Adipocyte (in vitro differentiated cells): ENCODE measurements around the gene CCL19.

Experiments used
- DNase-seq: peaks from one replicate; pipeline ENCODE4 v3.0.0-alpha.2; 2015; ENCODE audit warnings: low read depth
- H3K27me3 ChIP-seq: replicated peaks from 2 replicates; pipeline ENCODE4 v1.7.0; 2013; ENCODE audit warnings: mild to moderate bottlenecking, low read length, moderate library complexity; ENCODE audit not compliant: control insufficient read depth, insufficient read depth
- H3K36me3 ChIP-seq: 2 replicates; pipeline ENCODE4 v1.7.0; 2013; ENCODE audit warnings: low read length, mild to moderate bottlenecking, moderate library complexity; ENCODE audit not compliant: control insufficient read depth, insufficient read depth, severe bottlenecking
- H3K4me1 ChIP-seq: 2 replicates; pipeline ENCODE4 v1.7.0; 2013; ENCODE audit warnings: mild to moderate bottlenecking, low read length, moderate library complexity; ENCODE audit not compliant: control insufficient read depth, insufficient read depth
- H3K4me3 ChIP-seq: 2 replicates; pipeline ENCODE4 v1.7.0; 2013; ENCODE audit warnings: mild to moderate bottlenecking, low read length, moderate library complexity
- H3K9ac ChIP-seq: 2 replicates; pipeline ENCODE4 v1.7.0; 2013; ENCODE audit warnings: mild to moderate bottlenecking, low read length, moderate library complexity
- H3K9me3 ChIP-seq: 2 replicates; pipeline ENCODE4 v1.7.0; 2013; ENCODE audit warnings: mild to moderate bottlenecking, low read length, moderate library complexity; ENCODE audit not compliant: control insufficient read depth

CCL19 gene

DNA sequence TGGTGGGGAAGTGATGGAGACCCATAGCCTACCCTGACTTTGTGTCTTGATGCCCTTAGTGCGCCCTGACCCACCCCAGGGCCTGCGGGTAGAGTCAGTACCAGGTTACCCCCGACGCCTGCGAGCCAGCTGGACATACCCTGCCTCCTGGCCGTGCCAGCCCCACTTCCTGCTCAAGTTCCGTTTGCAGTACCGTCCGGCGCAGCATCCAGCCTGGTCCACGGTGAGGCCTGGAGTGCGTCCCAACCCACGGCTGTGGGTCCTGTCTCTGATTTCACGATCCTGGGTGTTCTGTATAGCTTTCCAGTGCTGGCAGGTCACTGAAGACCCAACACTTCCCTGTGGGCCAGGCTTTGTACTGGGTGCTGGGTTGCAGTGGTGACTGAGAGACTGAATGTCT, 32.6 kb downstream of the CCL19 start:
- Histone ChIP-seq H3K27me3 (no peaks in the 10 kb centered on the region), H3K36me3 (peaks cover 14% of the 10 kb centered on the region), H3K9me3 (no peaks in the 10 kb centered on the region), H3K4me3 (no peak overlapping the region), H3K9ac (no peak overlapping the region), H3K4me1 (peaks cover 20% of the 10 kb centered on the region)
- DNase-seq: no peak

GRCh38 chr9:34656992-34657391, 34.1 kb downstream of the CCL19 start:
- DNase-seq: no peak
- peaks cover 34% of the 10 kb centered on the region for H3K4me1 ChIP-seq
- H3K9ac ChIP-seq: no peak overlapping the region
- no peak overlapping the region for H3K4me3 ChIP-seq
- no peaks in the 10 kb centered on the region for H3K9me3 ChIP-seq
- no peaks in the 10 kb centered on the region for H3K27me3 ChIP-seq
- H3K36me3 ChIP-seq: peaks cover 12% of the 10 kb centered on the region

GRCh38 chr9:34655394-34655793, 35.7 kb downstream of the CCL19 start:
- no peaks in the 10 kb centered on the region for H3K9me3 ChIP-seq
- H3K4me3 ChIP-seq: no peak overlapping the region
- no peaks in the 10 kb centered on the region for H3K27me3 ChIP-seq
- peaks cover 9% of the 10 kb centered on the region for H3K36me3 ChIP-seq
- H3K9ac ChIP-seq: peak overlapping the region; percentile 65
- DNase-seq: no peak
- H3K4me1 ChIP-seq: peaks cover 48% of the 10 kb centered on the region

GRCh38 chr9:34654323-34655051, 36.6 kb downstream of the CCL19 start:
- Histone ChIP-seq H3K9ac (peak overlapping the region; percentile 66), H3K4me3 (peak overlapping the region; percentile 53), H3K36me3 (peaks cover 5% of the 10 kb centered on the region), H3K27me3 (no peaks in the 10 kb centered on the region), H3K9me3 (no peaks in the 10 kb centered on the region), H3K4me1 (peaks cover 48% of the 10 kb centered on the region)
- DNase-seq: peak; percentile 91

GRCh38 chr9:34653151-34654072, 37.7 kb downstream of the CCL19 start:
- Histone ChIP-seq H3K9me3 (no peaks in the 10 kb centered on the region), H3K4me3 (peak overlapping the region; percentile 81), H3K36me3 (peaks cover 14% of the 10 kb centered on the region), H3K9ac (peak overlapping the region; percentile 85), H3K4me1 (peaks cover 48% of the 10 kb centered on the region), H3K27me3 (no peaks in the 10 kb centered on the region)
- peak; percentile 67 for DNase-seq

DNA sequence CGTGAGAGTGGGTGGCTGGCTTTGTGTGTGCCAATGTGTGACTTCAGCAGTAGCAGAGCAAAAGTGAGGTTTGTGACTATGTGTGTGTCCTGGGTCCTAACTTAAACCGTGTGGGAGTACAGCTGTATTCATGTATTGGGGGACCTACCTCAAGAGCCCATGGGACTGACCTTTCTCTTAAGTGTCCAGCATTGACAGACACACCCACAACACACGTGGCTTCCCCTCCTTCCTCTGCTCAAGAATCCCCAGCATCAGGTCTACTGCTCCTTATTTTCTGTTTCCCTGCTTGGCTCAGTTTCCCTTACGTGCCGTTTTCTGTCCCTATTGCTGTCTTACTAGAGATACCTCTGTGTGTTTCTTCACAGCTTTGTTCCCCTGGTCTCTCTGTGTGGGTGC, 38.5 kb downstream of the CCL19 start:
- DNase-seq: peak; percentile 40
- no peaks in the 10 kb centered on the region for H3K27me3 ChIP-seq
- peak overlapping the region; percentile 81 for H3K4me3 ChIP-seq
- H3K9ac ChIP-seq: peak overlapping the region; percentile 85
- H3K4me1 ChIP-seq: peaks cover 53% of the 10 kb centered on the region
- H3K36me3 ChIP-seq: peaks cover 15% of the 10 kb centered on the region
- no peaks in the 10 kb centered on the region for H3K9me3 ChIP-seq

DNA sequence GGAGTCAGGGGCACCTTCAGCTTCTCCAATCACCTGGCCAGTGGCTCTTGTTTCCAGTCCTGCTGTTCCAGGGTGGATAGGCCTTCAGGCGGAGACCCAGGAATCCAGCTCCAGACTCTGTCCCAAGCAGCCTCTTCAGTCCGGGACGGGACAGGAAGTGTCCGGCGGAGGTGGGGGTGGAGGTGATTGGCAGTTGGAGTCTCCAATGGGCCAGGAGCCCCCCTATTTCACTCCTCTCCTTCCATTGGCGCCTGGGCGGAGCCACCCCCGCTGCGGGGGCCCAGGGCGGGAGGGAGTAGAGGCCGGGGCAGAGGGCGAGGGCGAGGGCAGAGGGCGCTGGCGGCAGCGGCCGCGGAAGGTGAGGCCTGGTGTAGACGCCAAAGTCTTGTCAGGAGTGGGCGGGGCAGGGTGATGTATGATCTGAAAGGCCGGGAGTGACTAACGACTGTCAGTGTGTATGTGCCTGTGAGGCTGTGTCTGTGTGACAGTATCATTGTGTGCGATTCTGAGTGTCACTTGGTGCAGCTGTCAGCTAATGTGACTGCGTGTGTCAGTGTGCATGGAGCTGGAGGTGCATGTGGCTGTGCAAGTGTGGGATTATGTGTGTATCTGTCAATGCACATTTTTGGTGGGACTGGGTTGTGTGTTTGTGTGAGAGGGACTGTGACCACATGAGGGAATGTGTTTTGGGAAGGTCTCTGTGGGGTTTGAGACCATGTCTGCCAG, 39.0 kb downstream of the CCL19 start, which contains the start of gene IL11RA:
IL11RA (plus strand) TSS at position 310 of the 726 bp plus-strand sequence. CDS start 3,033 bp downstream, outside the sequence.
- peak; percentile 90 for DNase-seq
- H3K4me3 ChIP-seq: peak within 1 kb of the TSS; percentile 81
- H3K4me1 ChIP-seq: peaks cover 58% of the 10 kb centered on the region
- no peaks in the 10 kb centered on the region for H3K27me3 ChIP-seq
- peaks cover 15% of the 10 kb centered on the region for H3K36me3 ChIP-seq
- peak within 1 kb of the TSS; percentile 85 for H3K9ac ChIP-seq
- no peaks in the 10 kb centered on the region for H3K9me3 ChIP-seq

GRCh38 chr9:34651321-34651720, 39.8 kb downstream of the CCL19 start:
- Histone ChIP-seq H3K9ac (peak overlapping the region; percentile 85), H3K9me3 (no peaks in the 10 kb centered on the region), H3K27me3 (no peaks in the 10 kb centered on the region), H3K36me3 (peaks cover 15% of the 10 kb centered on the region), H3K4me3 (peak overlapping the region; percentile 81), H3K4me1 (peaks cover 65% of the 10 kb centered on the region)
- DNase-seq: peak; percentile 52

- peak; percentile 20 for DNase-seq
- H3K4me1 ChIP-seq: peaks cover 70% of the 10 kb centered on the region
Measured at GRCh38 chr9:34650816-34651215, 40.3 kb downstream of the CCL19 start.

GRCh38 chr9:34648673-34649072, 42.4 kb downstream of the CCL19 start:
- peaks cover 62% of the 10 kb centered on the region for H3K4me1 ChIP-seq
- peaks cover 15% of the 10 kb centered on the region for H3K36me3 ChIP-seq
- H3K9ac ChIP-seq: no peak overlapping the region
- H3K27me3 ChIP-seq: no peaks in the 10 kb centered on the region
- H3K4me3 ChIP-seq: no peak overlapping the region
- no peak for DNase-seq
- H3K9me3 ChIP-seq: no peaks in the 10 kb centered on the region

More at GRCh38 chr9:34650816-34651215, 40.3 kb downstream of the CCL19 start:
- H3K36me3 ChIP-seq: peaks cover 15% of the 10 kb centered on the region
- H3K4me3 ChIP-seq: peak overlapping the region; percentile 81
- no peak overlapping the region for H3K9ac ChIP-seq
- no peaks in the 10 kb centered on the region for H3K9me3 ChIP-seq
- H3K27me3 ChIP-seq: no peaks in the 10 kb centered on the region
